LNCAP (cell line): Measurements from ENCODE around the gene TREX2.

Source experiments
- TF ChIP-seq, protein P1 (sequence below): fragments of 450-650 bp; IDR thresholded peaks from 2 replicates; pipeline ENCODE4 v1.5.1; 2017; ENCODE audit warnings: mild to moderate bottlenecking

Gene TREX2

DNA sequence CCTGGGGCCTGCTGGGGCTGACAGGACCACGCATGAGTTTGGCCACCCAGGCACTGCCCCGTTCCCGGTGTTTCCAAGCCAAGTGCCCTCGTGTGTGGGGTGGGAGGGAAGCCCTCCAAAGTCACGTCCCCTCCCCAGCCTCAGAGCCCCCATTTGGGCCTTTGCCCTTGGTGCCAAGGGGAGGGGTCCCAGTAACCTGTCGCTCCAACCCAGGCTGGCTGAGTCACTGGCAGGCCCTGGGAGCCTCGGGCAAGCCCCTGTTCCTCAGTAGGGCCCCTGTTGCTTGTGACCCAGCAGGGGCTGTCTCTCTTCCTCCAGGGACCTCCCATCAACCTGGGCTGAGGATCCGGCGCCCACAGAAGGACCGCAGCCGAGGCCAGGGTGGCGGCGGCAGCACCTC, 35.2 kb upstream of the TREX2 start:
- TF ChIP-seq, protein P1, sequence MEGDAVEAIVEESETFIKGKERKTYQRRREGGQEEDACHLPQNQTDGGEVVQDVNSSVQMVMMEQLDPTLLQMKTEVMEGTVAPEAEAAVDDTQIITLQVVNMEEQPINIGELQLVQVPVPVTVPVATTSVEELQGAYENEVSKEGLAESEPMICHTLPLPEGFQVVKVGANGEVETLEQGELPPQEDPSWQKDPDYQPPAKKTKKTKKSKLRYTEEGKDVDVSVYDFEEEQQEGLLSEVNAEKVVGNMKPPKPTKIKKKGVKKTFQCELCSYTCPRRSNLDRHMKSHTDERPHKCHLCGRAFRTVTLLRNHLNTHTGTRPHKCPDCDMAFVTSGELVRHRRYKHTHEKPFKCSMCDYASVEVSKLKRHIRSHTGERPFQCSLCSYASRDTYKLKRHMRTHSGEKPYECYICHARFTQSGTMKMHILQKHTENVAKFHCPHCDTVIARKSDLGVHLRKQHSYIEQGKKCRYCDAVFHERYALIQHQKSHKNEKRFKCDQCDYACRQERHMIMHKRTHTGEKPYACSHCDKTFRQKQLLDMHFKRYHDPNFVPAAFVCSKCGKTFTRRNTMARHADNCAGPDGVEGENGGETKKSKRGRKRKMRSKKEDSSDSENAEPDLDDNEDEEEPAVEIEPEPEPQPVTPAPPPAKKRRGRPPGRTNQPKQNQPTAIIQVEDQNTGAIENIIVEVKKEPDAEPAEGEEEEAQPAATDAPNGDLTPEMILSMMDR = no peak

DNA sequence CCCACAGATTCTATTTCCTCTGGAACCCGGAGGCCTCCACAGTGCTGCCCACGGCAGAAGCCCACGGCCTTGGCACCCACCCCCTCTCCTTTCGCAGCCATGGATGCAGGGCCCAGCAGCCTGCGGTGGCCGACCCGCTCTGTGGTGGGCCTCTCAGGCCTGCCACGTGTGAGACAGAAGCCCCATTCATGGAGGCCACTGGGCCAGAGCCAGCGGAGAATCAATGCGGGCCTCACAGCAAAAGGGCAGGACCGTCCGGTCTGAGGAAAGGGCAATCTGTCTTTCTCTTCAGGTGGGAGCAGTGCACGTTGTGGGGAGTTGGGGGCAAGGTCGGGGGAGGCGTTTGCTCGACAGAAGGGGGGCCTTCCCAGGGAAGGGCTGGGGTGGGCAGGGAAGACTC, 32.9 kb upstream of the TREX2 start:
- TF ChIP-seq, protein P1 = no peak

DNA sequence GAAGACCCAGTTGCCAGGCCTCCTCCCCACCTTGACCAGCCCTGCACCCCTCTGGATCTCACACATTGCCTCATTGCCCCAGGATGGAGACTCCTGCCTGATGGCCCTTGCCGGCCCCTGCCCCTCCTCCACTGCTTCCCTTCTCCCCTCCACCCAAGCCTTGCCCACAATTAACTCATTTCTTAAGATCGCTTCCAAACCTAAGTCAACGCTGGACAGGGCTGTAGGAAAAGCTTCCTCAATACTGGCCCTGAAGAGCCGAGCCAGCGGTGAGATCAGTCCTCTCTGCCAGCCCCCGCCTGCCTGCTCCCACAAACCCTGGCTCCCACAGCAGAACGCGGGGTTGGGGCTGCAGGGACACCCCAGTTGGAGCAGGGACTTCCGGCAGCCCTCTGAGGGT, 32.0 kb upstream of the TREX2 start:
- TF ChIP-seq, protein P1 = no peak

DNA sequence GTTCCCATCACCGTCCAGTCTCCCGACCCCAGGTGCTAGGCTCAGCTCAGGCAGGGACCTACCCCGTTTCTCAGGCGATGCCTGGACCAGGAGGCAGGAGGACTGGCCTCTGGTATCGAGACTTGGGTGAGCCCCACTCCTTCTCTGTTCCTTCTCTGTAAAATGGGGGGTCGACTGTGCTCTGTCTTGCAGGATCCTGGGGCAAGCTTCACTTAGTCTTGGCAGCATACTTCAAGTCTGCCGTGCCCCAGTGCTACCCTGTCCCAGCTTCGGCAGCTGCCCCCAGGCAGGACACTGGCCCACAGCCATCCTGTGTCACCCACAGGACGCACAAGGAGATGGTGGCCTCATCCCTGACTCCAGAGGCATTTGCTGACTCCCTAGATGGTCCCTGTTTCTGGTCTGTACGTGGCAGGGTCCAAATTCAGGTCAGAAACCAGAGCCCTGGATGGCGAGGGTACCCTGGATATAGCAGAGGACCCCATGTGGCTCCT, 31.6 kb upstream of the TREX2 start:
- TF ChIP-seq, protein P1 = no peak

DNA sequence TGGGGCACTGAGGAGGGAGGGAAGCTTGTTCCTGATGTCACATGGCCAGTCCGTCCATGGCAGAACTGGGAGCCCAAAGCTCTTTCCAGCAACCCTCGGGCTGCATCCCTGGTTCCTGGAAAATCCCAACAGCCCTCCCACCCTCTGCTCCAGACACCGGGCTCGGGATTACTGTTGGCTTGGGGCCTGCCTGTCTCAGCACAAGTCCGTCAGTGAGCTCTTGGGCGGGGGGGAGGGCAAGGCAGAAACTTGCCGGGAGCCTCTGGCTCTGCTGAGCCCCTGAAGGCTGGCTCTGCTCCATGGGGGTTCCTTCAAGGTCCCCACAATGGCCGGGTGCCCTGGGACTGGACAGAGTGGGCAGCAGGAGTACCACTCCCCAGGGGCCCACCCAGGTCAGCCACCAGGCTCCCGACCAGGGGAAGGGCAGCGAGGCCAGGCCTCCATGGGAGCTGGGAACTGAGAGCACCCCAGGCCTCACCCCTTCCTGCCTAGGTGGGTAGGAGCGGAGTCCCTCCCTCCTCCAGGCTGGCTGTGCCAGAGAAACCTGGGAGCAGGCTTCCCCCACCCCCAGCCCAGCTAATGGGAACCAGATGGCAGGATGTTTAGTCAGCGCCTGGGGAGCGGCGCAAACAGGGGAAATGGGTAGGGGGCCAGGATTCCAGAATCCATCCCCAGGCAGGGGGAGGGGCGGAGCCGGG, 31.0 kb upstream of the TREX2 start:
- TF ChIP-seq, protein P1 = no peak

DNA sequence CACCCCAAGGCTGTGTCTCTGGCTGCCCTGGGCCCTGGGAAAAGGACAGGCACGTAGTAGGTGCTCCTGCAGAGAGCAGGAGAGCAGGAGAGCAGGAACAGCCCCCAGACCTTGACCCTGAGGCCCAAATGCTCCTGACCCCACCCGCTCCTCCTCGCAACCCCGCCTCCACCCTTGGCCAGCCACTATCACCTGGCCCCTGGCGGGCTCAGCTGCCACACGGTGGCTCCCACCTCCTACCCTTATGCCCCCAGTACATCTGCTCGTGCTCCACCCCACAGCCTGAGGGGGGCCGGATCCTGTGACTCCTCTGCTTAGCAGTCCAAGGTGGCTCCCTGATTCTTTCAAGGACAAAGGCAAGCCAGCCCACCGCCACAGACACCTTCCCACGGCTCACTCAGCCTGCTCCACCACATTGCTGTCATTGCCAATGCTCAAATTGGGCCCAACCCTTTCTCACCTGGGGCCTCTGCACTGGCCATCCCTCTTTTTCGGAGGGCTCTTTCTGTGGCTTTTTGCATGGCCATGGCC, 30.0 kb upstream of the TREX2 start:
- TF ChIP-seq, protein P1 = no peak

DNA sequence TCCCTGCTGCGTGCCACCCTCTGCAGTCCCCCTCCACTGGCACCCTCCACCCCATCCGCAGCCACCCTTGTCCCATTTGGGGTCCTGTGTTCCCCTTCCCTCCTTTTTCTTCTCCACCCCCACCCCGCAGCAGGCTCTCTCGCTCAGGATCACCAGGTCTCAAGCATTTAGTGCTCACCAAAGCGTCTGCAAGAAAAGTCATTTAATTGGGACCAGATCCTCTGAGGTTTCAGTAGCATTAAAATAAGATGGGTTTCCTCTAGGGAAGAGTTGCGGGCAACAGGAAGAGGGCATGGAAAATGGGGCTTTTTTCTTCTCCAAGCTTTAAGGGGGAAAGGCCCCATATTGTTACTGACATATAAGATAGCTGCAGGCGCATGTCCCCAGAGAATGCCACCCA, 29.4 kb upstream of the TREX2 start:
- TF ChIP-seq, protein P1 = no peak
